A549 (cell line): ENCODE data around the gene ZFP92. TPM values are rescaled to one million over a fixed set of nuclear protein-coding genes. Genes with fewer than 3 reads are reported as not detected.

Experiments used
- ATAC-seq, 2 experiments: fragments of 200-7000 bp in 1 of 2; fragments of >200 bp in 1 of 2; cut with Nextera tagmentation in 1 of 2; cut with Tn5 transposase in 1 of 2; 3 replicates each; pipeline versions ENCODE4 v1.8.0 to v1.9.1; 2018 to 2020; ENCODE audit warnings: mild to moderate bottlenecking in 1 of 2, moderate library complexity in 1 of 2
- CTCF ChIA-PET: fragments of 300-600 bp; sonication (Branson Sonifier 250); formaldehyde crosslinking; extraction: SDS; loops from one replicate; lab custom pipeline; 2021; ENCODE audit warnings: antibody characterized with exemption, inconsistent platforms; lab: Yijun Ruan, JAX
- POLR2A ChIA-PET: fragments of 350-600 bp; formaldehyde crosslinking; extraction: SDS; loops from one replicate; lab custom pipeline; 2021; ENCODE audit warnings: antibody characterized with exemption, inconsistent platforms; lab: Yijun Ruan, JAX
- DNase-seq, 2 experiments: peaks; one replicate each; pipeline versions ENCODE4 v3.0.0 to v3.0.0-alpha.2; 2011 to 2016; ENCODE audit warnings: low read depth in 1 of 2, low spot score in 1 of 2
- FAIRE-seq: peaks from 2 replicates; lab custom pipeline; 2011; peaks lifted over from hg19 to GRCh38; lab: Jason Lieb, UNC
- H3K27ac ChIP-seq, 2 experiments: fragments of >200 bp; sonication (Bioruptor Twin); formaldehyde crosslinking; 3 replicates each; pipeline ENCODE4 v1.5.1; 2016 to 2017
- H3K4me1 ChIP-seq: fragments of >200 bp; sonication (Bioruptor Twin); formaldehyde crosslinking; 3 replicates; pipeline ENCODE4 v1.6.1; 2016
- H3K4me2 ChIP-seq: fragments of >200 bp; sonication (Bioruptor Twin); formaldehyde crosslinking; 3 replicates; pipeline ENCODE4 v1.6.1; 2016
- H3K4me3 ChIP-seq: fragments of >200 bp; sonication (Bioruptor Twin); formaldehyde crosslinking; 3 replicates; pipeline ENCODE4 v1.5.1; 2016
- H3K9me3 ChIP-seq: fragments of >200 bp; sonication (Bioruptor Twin); formaldehyde crosslinking; 3 replicates; pipeline ENCODE4 v1.6.1; 2016
- CBX8 ChIP-seq: fragments of 200-600 bp; sonication (generic); IDR thresholded peaks from 2 replicates; pipeline ENCODE4 v1.6.1; 2016
- EHMT2 ChIP-seq: fragments of 200-600 bp; sonication (generic); IDR thresholded peaks from 2 replicates; pipeline ENCODE4 v1.6.1; 2016; ENCODE audit warnings: antibody characterized with exemption, low read depth, mild to moderate bottlenecking, moderate library complexity
- FOSB ChIP-seq: fragments of 250-450 bp; sonication (Bioruptor Pico); IDR thresholded peaks from 2 replicates; pipeline ENCODE4 v1.5.0; 2020; ENCODE audit warnings: mild to moderate bottlenecking, moderate library complexity
- FOXS1 ChIP-seq: fragments of 250-450 bp; sonication (Bioruptor Pico); IDR thresholded peaks from 2 replicates; pipeline ENCODE4 v1.5.0; 2020; ENCODE audit warnings: mild to moderate bottlenecking, moderate library complexity
- GATA3 ChIP-seq: IDR thresholded peaks from 2 replicates; pipeline ENCODE4 v1.6.1; 2012; ENCODE audit warnings: borderline replicate concordance
- HDAC2 ChIP-seq: fragments of 200-600 bp; sonication (generic); IDR thresholded peaks from 2 replicates; pipeline ENCODE4 v1.6.1; 2016
- HEYL ChIP-seq: fragments of 250-450 bp; sonication (Bioruptor Pico); IDR thresholded peaks from 2 replicates; pipeline ENCODE4 v1.8.0; 2021; ENCODE audit warnings: mild to moderate bottlenecking, moderate library complexity
- HOXB13 ChIP-seq: fragments of 250-450 bp; sonication (Bioruptor Pico); IDR thresholded peaks from 2 replicates; pipeline ENCODE4 v1.5.0; 2020; ENCODE audit warnings: low read depth, mild to moderate bottlenecking, moderate library complexity
- MAFK ChIP-seq: fragments of 450-650 bp; IDR thresholded peaks from 2 replicates; pipeline ENCODE4 v1.6.1; 2014; ENCODE audit not compliant: partially characterized antibody
- MYC ChIP-seq: IDR thresholded peaks from 2 replicates; pipeline ENCODE4 v1.6.1; 2012; ENCODE audit warnings: mild to moderate bottlenecking, inconsistent platforms, low read length, improper control_type of control experiment, borderline replicate concordance
- NPAS2 ChIP-seq: fragments of 250-450 bp; sonication (Bioruptor Pico); IDR thresholded peaks from 2 replicates; pipeline ENCODE4 v1.8.0; 2022; ENCODE audit warnings: mild to moderate bottlenecking, moderate library complexity, borderline replicate concordance
- NR3C1 ChIP-seq: fragments of >200 bp; sonication (Bioruptor Twin); formaldehyde crosslinking; IDR thresholded peaks from 3 replicates; pipeline ENCODE4 v1.6.1; 2017
- PHF8 ChIP-seq: fragments of 200-600 bp; sonication (generic); IDR thresholded peaks from 2 replicates; pipeline ENCODE4 v1.6.1; 2016; ENCODE audit warnings: low read depth, mild to moderate bottlenecking, antibody characterized with exemption, moderate library complexity, borderline replicate concordance
- POLR2AphosphoS2 ChIP-seq: conservative IDR thresholded peaks from 2 replicates; pipeline ENCODE4 v1.6.1; 2012; ENCODE audit warnings: low read length, improper control_type of control experiment, inconsistent platforms
- RARB ChIP-seq: fragments of 250-450 bp; sonication (Bioruptor Pico); IDR thresholded peaks from 2 replicates; pipeline ENCODE4 v1.8.0; 2021; ENCODE audit warnings: mild to moderate bottlenecking, moderate library complexity
- SMC3 ChIP-seq: fragments of >200 bp; sonication (Bioruptor Twin); formaldehyde crosslinking; IDR thresholded peaks from 3 replicates; pipeline ENCODE4 v1.6.1; 2018; ENCODE audit warnings: inconsistent platforms
- SREBF2 ChIP-seq: fragments of 450-650 bp; IDR thresholded peaks from 2 replicates; pipeline ENCODE4 v1.6.1; 2014; ENCODE audit warnings: mild to moderate bottlenecking, moderate library complexity
- TP53 ChIP-seq: fragments of 250-450 bp; sonication (Bioruptor Pico); IDR thresholded peaks from 2 replicates; pipeline ENCODE4 v1.5.0; 2021; ENCODE audit warnings: mild to moderate bottlenecking, moderate library complexity
- WGBS: methylation state at CpG from one replicate; pipeline ENCODE4 v1.1.6; 2017; ENCODE audit errors: missing lambda C conversion rate; 5-methylcytosine and 5-hydroxymethylcytosine counted together
- polyA plus RNA-seq, 4 experiments: library from polyadenylated mRNA; depleted of rRNA in 3 of 4; stranded (reverse); fragments of >200 nt; fragmentation: RNase III in 1 of 4; extraction: RNeasy Plus Mini Kit Qiagen cat#74134 plus additional on column Dnase treatment in 1 of 4; gene quantifications; 2 replicates in 3 of 4; 3 replicates in 1 of 4; pipeline ENCODE4 v1.2.3, GENCODE V29; 2011 to 2017
- TF ChIP-seq, protein P1 (sequence below): fragments of >200 bp; sonication (Bioruptor Twin); formaldehyde crosslinking; IDR thresholded peaks from 2 replicates; pipeline ENCODE4 v1.6.1; 2016
- TF ChIP-seq, protein P2 (sequence below): IDR thresholded peaks from 2 replicates; pipeline ENCODE4 v1.6.1; 2012
- TF ChIP-seq, protein P3 (sequence below): IDR thresholded peaks from 2 replicates; pipeline ENCODE4 v1.6.1; 2012; ENCODE audit warnings: low read depth, borderline replicate concordance
- TF ChIP-seq, protein P4 (sequence below): fragments of >200 bp; sonication (Bioruptor Twin); formaldehyde crosslinking; IDR thresholded peaks from 3 replicates; pipeline ENCODE4 v1.5.1; 2016
- TF ChIP-seq, protein P5 (sequence below): fragments of 150-350 bp; IDR thresholded peaks from 2 replicates; pipeline ENCODE4 v1.6.1; 2014; ENCODE audit warnings: low read depth, mild to moderate bottlenecking, low read length
- TF ChIP-seq, protein P6 (sequence below): IDR thresholded peaks from 2 replicates; pipeline ENCODE4 v1.6.1; 2012
- TF ChIP-seq, protein P7 (sequence below): fragments of 450-650 bp; IDR thresholded peaks from 2 replicates; pipeline ENCODE4 v1.6.1; 2014; ENCODE audit warnings: antibody characterized with exemption

Gene ZFP92
- polyA plus RNA-seq, 2 of the 4 experiments (the other 2 are of a cell fraction) = 0.47 to 0.70 TPM

DNA sequence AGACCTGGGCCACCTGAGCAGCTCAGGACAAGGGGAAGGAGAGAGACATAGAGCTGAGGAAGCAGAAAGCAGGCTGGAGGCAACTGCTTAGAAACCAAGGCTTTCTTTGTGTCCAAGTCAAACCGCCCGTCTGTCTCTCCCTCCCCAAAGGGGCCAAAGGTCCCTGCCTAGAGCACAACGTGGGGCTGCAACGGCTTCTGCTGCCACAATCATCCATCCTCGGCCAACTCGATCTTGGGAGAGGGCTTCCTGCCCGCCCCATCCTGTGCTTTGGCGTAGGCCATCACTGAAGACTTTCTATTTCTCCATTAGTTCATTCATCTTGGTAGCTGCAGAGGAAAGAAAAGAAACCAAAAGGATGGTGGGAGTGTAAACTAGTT, 36.3 kb downstream of the ZFP92 start:
- no peak for TF ChIP-seq MAFK
- no peak for TF ChIP-seq SMC3
- TF ChIP-seq, protein P1, sequence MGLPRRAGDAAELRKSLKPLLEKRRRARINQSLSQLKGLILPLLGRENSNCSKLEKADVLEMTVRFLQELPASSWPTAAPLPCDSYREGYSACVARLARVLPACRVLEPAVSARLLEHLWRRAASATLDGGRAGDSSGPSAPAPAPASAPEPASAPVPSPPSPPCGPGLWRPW = no peak
- no peak for TF ChIP-seq HDAC2
- no peak for TF ChIP-seq NR3C1
- no peak for TF ChIP-seq GATA3
- TF ChIP-seq FOXS1 (CRISPR knock-in tag) = no peak
- no peak overlapping the region for H3K4me3 ChIP-seq
- FAIRE-seq (no peak), ATAC-seq (no peak), DNase-seq (no peak)
- CTCF ChIA-PET = interaction anchor here (2.7 kb wide), 1 partner anchor 13 kb away, joined by 13 read pairs; no protein-coding TSS in a partner anchor
- WGBS = 80% methylated on average over 7 of the region's 8 CpGs
- no peak overlapping the region for H3K27ac ChIP-seq
- H3K4me2 ChIP-seq = no peak overlapping the region
- no peaks in the 10 kb centered on the region for H3K9me3 ChIP-seq
- POLR2A ChIA-PET = no interaction called here
- no peaks in the 10 kb centered on the region for H3K4me1 ChIP-seq

DNA sequence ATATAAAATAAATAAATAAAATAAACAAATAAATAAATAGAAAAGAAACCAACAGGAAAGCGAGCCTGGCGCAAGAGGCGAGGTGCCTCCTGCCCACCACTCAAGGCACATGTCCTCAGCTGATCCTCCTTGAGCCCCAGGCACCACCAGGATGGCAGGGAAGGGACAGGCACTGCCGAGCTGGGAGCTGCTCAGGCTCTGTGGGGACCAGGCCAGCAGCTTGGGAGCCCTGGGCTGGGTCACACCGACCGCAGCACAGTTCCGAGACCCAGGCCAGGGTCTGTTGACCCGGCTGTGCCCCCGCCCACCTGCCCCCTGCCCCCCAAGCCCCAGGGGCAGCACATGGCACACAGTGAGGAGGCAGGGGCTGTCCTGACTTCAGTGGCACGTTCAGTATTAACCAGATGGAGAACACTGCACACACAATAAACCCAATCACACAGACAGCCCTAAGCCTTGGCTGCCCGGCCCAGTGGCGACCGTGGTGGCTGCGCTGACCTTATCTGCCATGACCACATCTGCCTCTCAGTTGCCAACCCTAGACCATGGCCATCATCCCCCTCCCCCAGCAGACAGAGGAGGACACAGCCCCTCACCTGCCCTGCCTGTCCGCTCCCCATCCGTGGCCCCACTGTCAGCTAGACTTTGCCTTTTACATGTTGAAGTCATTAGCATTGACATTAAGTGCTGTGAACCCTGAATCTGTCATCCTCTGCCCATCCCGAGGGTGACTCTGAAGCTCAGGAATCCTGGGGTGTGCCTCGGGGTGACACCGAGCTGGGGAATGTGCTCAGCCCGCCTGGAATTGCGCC, 37.5 kb downstream of the ZFP92 start:
- CTCF ChIA-PET = interaction anchor here (1.2 to 2.7 kb wide), 2 partner anchors 12 to 20 kb away, joined by 3 to 13 read pairs; no protein-coding TSS in a partner anchor
- POLR2A ChIA-PET = no interaction called here
- Histone ChIP-seq H3K4me3 (no peak overlapping the region), H3K4me2 (no peak overlapping the region), H3K4me1 (no peaks in the 10 kb centered on the region), H3K27ac (no peak overlapping the region), H3K9me3 (no peaks in the 10 kb centered on the region)
- no peak for TF ChIP-seq RARB (CRISPR knock-in tag)
- TF ChIP-seq, protein P2, sequence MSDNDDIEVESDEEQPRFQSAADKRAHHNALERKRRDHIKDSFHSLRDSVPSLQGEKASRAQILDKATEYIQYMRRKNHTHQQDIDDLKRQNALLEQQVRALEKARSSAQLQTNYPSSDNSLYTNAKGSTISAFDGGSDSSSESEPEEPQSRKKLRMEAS = no peak
- no peak for TF ChIP-seq HDAC2
- TF ChIP-seq, protein P3, sequence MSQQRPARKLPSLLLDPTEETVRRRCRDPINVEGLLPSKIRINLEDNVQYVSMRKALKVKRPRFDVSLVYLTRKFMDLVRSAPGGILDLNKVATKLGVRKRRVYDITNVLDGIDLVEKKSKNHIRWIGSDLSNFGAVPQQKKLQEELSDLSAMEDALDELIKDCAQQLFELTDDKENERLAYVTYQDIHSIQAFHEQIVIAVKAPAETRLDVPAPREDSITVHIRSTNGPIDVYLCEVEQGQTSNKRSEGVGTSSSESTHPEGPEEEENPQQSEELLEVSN = no peak
- TF ChIP-seq POLR2AphosphoS2 = no peak
- no peak for TF ChIP-seq EHMT2
- no peak for TF ChIP-seq FOSB (CRISPR knock-in tag)
- no peak for TF ChIP-seq GATA3
- 98% methylated on average over 15 of the region's 21 CpGs for WGBS
- DNase-seq (no peak), FAIRE-seq (no peak), ATAC-seq (no peak)

DNA sequence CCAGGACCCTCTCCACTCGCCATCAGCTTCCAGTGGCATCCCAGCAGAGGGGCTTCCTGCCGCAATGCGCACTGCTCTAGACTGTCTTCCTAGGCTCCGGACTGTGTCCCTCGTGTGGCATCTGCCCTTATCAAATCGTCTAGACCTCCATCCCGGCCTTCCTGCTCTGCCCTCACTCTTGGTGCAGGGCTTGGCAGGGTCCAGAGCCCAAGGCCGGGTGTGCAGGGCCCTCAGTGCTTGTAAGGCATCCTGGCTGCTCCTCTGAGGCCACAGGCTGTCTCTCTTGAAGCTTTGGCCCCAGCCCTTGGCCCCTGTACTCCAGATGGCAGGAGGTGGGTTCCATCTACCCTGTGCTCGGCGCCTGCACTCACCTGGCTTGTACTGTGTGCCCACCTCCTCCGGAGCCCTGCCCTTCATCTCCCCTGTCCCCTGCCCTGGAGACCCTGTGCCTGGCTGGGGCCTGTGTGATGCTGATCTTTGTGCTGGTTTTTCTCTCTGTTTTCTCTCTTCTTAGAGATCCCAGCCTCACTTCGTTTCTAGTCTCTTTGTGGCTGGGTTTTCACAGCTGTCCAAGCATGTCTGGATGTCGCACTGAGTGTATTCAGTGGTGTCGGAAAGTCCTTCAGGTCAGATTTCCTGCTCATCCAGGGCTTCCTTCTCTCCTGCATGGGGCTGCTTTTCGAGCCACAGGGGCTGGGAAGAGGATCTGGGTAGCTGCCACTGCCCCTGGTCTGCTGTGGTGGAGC, 38.3 kb downstream of the ZFP92 start:
- Histone ChIP-seq H3K4me2 (no peak overlapping the region), H3K4me1 (no peaks in the 10 kb centered on the region), H3K9me3 (no peaks in the 10 kb centered on the region), H3K27ac (no peak overlapping the region), H3K4me3 (no peak overlapping the region)
- ATAC-seq = no peak
- no peak for FAIRE-seq
- POLR2A ChIA-PET = no interaction called here
- DNase-seq = no peak
- CTCF ChIA-PET = interaction anchor here (1.2 kb wide), 1 partner anchor 20 kb away, joined by 3 read pairs; no protein-coding TSS in a partner anchor
- 87% methylated on average over 13 of the region's 15 CpGs for WGBS
- TF ChIP-seq CBX8 (no peak), HOXB13 (no peak), SREBF2 (no peak), MYC (no peak), HEYL (CRISPR knock-in tag) (no peak), NPAS2 (CRISPR knock-in tag) (no peak), PHF8 (no peak), TP53 (CRISPR knock-in tag) (no peak)
- TF ChIP-seq, protein P4, sequence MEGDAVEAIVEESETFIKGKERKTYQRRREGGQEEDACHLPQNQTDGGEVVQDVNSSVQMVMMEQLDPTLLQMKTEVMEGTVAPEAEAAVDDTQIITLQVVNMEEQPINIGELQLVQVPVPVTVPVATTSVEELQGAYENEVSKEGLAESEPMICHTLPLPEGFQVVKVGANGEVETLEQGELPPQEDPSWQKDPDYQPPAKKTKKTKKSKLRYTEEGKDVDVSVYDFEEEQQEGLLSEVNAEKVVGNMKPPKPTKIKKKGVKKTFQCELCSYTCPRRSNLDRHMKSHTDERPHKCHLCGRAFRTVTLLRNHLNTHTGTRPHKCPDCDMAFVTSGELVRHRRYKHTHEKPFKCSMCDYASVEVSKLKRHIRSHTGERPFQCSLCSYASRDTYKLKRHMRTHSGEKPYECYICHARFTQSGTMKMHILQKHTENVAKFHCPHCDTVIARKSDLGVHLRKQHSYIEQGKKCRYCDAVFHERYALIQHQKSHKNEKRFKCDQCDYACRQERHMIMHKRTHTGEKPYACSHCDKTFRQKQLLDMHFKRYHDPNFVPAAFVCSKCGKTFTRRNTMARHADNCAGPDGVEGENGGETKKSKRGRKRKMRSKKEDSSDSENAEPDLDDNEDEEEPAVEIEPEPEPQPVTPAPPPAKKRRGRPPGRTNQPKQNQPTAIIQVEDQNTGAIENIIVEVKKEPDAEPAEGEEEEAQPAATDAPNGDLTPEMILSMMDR = no peak
- TF ChIP-seq, protein P5, sequence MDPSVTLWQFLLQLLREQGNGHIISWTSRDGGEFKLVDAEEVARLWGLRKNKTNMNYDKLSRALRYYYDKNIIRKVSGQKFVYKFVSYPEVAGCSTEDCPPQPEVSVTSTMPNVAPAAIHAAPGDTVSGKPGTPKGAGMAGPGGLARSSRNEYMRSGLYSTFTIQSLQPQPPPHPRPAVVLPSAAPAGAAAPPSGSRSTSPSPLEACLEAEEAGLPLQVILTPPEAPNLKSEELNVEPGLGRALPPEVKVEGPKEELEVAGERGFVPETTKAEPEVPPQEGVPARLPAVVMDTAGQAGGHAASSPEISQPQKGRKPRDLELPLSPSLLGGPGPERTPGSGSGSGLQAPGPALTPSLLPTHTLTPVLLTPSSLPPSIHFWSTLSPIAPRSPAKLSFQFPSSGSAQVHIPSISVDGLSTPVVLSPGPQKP = no peak
- TF ChIP-seq, protein P2 = no peak
- TF ChIP-seq, protein P6, sequence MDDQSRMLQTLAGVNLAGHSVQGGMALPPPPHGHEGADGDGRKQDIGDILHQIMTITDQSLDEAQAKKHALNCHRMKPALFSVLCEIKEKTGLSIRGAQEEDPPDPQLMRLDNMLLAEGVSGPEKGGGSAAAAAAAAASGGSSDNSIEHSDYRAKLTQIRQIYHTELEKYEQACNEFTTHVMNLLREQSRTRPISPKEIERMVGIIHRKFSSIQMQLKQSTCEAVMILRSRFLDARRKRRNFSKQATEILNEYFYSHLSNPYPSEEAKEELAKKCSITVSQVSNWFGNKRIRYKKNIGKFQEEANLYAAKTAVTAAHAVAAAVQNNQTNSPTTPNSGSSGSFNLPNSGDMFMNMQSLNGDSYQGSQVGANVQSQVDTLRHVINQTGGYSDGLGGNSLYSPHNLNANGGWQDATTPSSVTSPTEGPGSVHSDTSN = no peak
- TF ChIP-seq, protein P7, sequence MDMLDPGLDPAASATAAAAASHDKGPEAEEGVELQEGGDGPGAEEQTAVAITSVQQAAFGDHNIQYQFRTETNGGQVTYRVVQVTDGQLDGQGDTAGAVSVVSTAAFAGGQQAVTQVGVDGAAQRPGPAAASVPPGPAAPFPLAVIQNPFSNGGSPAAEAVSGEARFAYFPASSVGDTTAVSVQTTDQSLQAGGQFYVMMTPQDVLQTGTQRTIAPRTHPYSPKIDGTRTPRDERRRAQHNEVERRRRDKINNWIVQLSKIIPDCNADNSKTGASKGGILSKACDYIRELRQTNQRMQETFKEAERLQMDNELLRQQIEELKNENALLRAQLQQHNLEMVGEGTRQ = no peak
- TF ChIP-seq, protein P1 = no peak
